Endothelial cell of umbilical vein (primary cell): ENCODE data around the gene TMEM63B.

ENCODE experiments used
- CTCF ChIP-seq, 2 donors: IDR thresholded peaks; 1 replicate in 1 of 2; 2 replicates in 1 of 2; pipeline ENCODE4 v1.5.1; 2011; ENCODE audit warnings: low read length in 2 of 2, mild to moderate bottlenecking in 2 of 2, moderate library complexity in 2 of 2, control low read depth in 1 of 2, inconsistent platforms in 1 of 2, low read depth in 1 of 2; ENCODE audit not compliant: insufficient read depth in 1 of 2; ENCODE audit errors: extremely low read depth in 1 of 2
- EZH2 ChIP-seq: IDR thresholded peaks from 2 replicates; pipeline ENCODE4 v1.6.1; 2012; ENCODE audit warnings: borderline replicate concordance, low read depth, mild to moderate bottlenecking, moderate library complexity, low read length, inconsistent platforms; ENCODE audit not compliant: severe bottlenecking
- FOS ChIP-seq: IDR thresholded peaks from 2 replicates; pipeline ENCODE4 v1.6.1; 2011; ENCODE audit warnings: mild to moderate bottlenecking, low read length, moderate library complexity, borderline replicate concordance; ENCODE audit not compliant: insufficient read depth
- GATA2 ChIP-seq: IDR thresholded peaks from 2 replicates; pipeline ENCODE4 v1.7.0; 2011; ENCODE audit warnings: low read depth, mild to moderate bottlenecking, moderate library complexity, mixed read lengths, low read length; ENCODE audit not compliant: insufficient read length, insufficient read depth
- MYC ChIP-seq: IDR thresholded peaks from one replicate; pipeline ENCODE4 v1.6.1; 2011; ENCODE audit warnings: mild to moderate bottlenecking, low read depth, low read length
- POLR2A ChIP-seq: IDR thresholded peaks from 2 replicates; pipeline ENCODE4 v1.6.1; 2012; ENCODE audit warnings: low read depth, mild to moderate bottlenecking, control low read depth, low read length
- POLR2AphosphoS5 ChIP-seq: IDR thresholded peaks from 2 replicates; pipeline ENCODE4 v1.6.1; 2012; ENCODE audit warnings: low read depth, mild to moderate bottlenecking, control low read depth, low read length, moderate library complexity; ENCODE audit not compliant: insufficient read depth
- TF ChIP-seq, protein P1 (sequence below): IDR thresholded peaks from 2 replicates; pipeline ENCODE4 v1.6.1; 2011; ENCODE audit not compliant: insufficient read depth, insufficient read length

DNA sequence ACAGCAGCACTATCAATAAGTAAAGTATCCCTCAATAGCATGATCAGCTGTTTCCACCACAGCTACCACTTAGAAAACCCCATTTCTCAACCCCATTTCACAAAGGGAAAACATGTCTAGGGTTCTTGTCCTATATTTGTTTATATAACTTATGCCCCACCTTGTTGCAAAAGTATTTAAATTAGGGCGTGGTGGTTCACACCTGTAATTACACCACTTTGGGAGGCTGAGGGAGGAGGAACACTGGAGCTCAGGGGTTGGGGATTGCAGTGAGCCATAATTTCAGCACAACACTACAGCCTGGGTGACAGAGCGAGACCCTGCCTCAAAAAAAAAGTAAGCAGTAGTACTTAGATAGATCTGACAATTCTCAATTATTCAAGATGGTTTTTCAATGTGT lies 3.8 kb upstream of the TMEM63B start:
- no peak for TF ChIP-seq CTCF (IDR thresholded peaks at IDR 0.05; ENCODE audit: extremely low read depth in 1 of 2, insufficient read depth in 1 of 2, low read depth in 1 of 2, low read length in 2 of 2)
- no peak for TF ChIP-seq MYC
- TF ChIP-seq POLR2A, result no peak
- no peak for TF ChIP-seq GATA2
- TF ChIP-seq, protein P1, sequence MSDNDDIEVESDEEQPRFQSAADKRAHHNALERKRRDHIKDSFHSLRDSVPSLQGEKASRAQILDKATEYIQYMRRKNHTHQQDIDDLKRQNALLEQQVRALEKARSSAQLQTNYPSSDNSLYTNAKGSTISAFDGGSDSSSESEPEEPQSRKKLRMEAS, result no peak
- TF ChIP-seq POLR2AphosphoS5, result no peak
- no peak for TF ChIP-seq EZH2
- TF ChIP-seq FOS, result no peak
